ENCODE measurements around the gene HCRTR2.

DNA sequence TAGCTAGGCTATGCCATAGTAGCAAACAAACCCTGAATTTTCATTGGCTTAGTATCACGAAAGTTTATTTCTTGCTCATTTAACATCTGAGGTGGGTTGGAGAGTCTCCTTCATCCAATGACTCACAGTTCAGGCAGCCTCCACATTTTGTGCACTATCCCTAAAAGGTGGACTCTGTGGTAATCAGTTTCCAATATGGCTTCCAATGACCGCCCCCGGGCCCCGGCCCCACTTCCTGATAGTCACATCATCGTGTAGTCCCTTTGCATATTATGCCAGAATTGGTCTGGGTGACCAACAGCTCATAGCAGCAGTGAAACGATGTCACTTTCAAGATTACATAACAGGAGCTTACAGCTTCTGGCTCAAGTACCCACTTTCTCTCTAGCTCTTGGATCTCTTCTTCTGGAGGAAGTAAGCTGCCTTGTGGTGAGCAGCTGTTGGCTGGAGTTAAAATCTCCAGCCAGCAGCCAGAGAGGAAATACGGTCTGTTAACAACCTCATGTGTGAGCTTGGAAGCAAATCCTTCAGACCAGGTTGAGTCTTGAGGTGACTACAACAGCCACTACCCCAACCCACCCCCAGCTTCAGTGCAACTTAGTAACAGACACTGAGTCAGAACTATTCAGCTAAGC, 7.8 kb downstream of the HCRTR2 start:
- TF ChIP-seq POLR2A (IDR thresholded peaks at IDR 0.05) = no peak
- TF ChIP-seq, protein P1, sequence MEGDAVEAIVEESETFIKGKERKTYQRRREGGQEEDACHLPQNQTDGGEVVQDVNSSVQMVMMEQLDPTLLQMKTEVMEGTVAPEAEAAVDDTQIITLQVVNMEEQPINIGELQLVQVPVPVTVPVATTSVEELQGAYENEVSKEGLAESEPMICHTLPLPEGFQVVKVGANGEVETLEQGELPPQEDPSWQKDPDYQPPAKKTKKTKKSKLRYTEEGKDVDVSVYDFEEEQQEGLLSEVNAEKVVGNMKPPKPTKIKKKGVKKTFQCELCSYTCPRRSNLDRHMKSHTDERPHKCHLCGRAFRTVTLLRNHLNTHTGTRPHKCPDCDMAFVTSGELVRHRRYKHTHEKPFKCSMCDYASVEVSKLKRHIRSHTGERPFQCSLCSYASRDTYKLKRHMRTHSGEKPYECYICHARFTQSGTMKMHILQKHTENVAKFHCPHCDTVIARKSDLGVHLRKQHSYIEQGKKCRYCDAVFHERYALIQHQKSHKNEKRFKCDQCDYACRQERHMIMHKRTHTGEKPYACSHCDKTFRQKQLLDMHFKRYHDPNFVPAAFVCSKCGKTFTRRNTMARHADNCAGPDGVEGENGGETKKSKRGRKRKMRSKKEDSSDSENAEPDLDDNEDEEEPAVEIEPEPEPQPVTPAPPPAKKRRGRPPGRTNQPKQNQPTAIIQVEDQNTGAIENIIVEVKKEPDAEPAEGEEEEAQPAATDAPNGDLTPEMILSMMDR (IDR thresholded peaks at IDR 0.05) = no peak
